ENCODE measurements around the gene RBM15B.

Gene RBM15B

DNA sequence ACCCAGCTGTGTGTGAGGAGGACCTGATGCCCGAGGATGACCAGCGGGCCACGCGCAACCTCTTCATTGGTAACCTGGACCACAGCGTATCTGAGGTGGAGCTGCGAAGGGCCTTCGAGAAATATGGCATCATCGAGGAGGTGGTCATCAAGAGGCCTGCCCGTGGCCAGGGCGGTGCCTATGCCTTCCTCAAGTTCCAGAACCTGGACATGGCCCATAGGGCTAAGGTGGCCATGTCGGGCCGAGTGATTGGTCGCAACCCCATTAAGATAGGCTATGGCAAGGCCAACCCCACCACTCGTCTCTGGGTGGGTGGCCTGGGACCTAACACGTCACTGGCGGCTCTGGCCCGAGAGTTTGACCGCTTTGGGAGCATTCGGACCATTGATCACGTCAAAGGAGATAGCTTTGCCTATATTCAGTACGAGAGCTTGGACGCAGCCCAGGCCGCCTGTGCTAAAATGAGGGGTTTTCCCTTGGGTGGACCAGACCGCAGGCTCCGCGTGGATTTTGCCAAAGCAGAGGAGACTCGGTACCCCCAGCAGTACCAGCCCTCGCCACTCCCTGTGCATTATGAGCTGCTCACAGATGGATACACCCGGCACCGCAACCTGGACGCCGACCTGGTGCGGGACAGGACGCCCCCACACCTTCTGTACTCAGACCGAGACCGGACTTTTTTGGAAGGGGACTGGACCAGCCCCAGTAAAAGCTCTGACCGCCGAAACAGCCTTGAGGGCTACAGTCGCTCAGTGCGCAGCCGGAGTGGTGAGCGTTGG is 1.5 kb downstream of the RBM15B start:
- no peak for DNase-seq

DNA sequence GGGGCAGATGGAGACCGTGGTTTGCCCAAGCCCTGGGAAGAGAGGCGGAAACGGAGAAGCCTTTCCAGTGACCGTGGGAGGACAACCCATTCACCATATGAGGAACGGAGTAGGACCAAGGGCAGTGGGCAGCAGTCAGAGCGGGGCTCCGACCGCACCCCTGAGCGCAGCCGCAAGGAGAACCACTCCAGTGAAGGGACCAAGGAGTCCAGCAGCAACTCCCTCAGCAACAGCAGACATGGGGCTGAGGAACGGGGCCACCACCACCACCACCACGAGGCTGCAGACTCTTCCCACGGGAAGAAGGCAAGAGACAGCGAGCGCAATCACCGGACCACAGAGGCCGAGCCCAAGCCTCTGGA is 2.0 kb downstream of the RBM15B start:
- DNase-seq: no peak

DNA sequence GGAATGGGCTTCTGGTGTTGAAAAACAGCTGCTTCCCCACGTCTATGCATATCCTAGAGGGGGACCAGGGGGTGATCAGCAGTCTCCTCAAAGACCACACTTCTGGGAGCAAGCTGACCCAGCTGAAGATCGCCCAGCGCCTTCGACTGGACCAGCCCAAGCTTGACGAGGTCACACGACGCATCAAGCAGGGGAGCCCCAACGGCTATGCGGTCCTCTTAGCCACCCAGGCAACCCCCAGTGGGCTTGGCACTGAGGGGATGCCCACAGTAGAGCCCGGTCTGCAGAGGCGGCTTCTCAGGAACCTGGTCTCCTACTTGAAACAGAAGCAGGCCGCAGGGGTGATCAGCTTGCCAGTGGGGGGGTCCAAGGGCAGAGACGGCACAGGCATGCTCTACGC is 2.5 kb downstream of the RBM15B start:
- DNase-seq: no peak

DNA sequence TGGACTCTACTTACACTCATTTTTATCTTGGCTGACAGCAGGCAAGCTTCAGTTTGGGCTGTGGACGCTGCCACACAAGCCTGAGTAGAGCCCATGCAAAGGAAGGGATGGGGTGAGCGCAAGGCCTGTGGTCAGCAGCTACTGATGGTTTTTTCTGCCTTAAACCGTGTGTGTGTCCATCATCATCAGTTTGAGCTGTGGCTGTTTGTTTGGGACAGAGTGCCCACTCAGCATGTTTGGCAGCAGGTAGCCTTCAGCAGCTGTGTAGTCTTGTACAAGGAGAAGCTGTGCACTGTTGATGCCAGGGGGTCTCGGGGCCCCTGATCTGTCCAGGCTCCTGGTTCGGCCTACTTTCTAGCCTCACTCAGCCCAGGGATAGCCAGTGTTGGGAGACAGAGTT is 3.5 kb downstream of the RBM15B start:
- DNase-seq: no peak

DNA sequence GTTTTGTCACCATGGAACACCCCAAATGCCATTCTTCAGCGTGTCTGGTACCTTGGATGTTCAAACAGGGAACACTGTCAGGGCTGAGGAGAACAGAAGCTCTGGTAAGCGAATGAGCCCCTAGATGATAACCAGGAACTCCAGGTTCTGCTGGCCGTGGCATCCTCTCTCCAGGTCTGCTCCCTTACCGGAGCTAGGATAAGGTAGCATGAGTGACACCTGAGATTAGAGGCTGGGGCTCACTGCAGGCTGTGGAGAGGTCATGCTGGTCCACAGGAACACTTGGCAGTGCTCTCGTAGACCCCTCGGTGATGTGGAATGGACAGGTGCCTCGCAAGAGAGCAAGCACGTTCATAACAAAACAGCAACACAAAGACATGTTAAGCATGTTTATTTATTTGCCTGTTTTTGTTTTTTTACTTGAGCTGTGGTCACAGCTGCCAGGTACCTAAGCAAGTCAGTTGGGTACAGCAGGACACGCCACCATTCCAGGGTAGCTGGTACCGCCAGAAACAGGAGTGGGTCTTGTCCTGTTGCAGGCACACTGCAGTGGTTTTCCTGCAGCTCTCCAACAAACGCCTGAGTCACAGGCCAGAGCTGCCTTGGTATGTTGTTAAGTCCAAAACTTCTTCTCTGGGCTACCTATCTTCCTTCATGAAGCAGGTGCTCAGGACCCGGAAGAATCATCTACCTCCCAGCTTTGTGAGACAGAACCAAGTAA is 4.6 kb downstream of the RBM15B start:
- DNase-seq: no peak

DNA sequence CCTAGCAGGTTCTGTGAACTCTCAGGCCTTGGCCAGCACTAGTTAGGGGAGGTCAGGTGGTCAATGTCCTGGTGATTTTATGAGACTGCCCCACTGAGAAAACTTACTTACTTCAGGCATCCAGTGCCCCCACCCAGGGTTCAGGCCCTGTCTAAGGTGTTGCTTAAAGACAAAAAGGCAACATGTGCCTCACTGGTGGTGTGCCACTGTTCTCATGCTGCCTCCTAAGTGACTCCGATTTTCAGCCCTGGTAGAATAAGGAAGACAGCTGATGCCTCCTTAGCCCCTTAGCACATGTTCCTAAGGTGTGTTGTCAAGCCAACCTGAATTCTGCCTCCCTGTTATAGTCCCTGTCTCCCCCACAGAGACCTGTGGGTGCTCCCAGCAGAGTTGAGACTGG is 5.3 kb downstream of the RBM15B start:
- DNase-seq: no peak

DNA sequence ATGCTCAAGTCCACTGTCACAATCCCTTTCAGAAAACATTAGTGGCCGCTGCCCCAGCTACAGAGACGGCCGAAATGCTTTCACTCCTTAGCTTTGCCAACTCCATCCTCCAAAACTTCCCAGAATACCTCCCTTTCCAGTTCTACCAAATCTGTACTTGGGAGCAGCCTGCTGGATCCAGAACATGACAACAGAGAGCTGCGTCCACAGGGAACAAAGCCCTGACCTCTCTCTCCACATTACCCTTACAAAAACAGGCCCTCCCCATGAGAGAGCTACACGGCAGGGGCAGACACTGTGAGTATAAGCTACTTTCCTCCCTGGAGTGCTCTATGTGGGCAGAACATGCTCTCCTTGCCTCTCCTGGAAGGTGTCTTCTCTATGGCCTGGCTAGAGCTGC is 6.3 kb downstream of the RBM15B start:
- DNase-seq: no peak

DNA sequence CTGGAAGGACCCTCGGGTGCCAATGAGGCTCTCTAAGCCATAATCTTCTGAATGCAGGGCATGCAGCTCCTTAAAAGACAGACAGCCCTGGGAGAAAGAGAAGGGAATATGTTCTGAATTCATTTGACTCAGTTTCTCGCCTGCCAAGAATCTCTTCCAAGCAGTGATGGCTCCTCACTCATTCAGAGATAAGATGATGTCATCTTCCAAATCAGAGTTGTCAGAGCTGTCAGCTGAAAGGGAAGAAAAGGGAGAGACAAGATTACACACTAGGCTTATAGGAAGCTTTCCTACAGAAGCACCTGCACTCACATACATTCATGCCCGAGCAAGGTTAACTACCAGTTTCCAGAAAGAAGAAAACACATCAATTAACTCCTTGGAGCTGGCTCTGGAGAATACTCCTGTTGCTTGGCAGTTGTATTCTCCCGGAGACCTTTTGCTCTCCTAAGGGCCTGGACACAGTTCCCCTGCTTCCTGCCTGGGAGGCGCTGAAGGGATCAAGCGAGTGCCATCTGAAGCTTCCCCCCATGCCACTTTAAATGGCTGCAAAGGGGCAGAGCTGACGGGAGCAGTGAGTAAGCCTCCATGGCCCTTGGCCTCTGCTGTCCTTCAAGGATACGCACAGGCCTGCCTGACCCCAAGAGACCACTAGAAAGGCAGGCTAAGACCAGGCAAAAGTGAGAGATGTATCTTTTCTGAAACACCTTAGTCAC is 7.7 kb downstream of the RBM15B start:
- no peak for DNase-seq

DNA sequence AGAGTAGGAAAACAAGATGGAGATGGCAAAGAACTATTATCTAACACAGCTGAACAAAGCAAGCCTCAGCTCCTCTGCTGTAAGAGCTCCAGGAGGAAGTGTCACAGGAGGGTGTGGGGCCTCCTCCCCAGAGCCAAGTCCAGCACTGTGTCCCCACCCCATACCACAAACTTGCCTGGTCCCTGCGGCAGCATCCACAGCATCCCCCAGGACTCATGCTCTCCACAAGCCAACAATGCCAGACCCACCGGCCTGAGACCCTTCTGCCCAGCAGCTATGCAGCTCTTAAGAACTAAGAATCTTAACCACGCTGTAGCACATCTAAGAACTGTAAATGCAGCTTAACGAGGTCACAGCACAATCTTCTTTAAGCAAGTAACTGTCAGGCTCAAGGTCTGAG is 9.1 kb downstream of the RBM15B start:
- DNase-seq: no peak

DNA sequence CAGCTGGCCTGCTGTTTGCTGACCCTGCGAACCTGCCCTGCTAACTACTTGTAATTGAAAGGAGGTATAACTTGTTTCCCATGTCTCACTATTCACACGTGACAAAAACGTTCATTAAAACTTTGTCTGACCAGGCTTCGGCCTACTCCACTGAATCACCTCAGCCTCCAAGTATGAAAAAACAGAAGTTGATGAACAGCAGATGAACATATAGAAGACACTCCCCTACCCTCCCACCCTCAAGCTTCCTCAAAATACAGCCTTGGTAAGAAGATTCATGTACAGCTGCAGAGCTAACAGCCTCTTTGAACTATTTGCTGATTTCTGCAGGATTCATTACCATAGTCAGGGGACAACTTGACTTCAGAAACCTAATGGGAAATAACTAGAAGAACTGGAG is 10.7 kb downstream of the RBM15B start:
- no peak for DNase-seq

DNA sequence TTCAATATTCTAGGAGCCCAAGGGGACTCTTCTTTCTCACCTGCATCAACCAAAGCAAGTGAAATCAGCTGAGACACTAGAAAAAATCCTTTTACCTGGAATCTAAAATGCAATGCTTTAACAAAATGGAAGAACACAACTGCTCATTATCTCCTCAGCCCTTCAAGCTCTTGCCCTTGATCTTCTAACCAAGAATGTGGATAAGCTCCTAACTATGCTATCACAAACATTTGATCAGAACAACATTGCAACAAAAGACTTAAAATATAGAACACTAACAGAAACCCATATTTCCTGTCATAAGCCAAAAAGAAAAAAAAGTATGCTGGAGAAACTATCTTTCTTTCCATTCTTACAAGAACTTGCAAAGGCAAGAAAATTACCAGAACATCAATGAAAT is 12.6 kb downstream of the RBM15B start:
- DNase-seq: no peak

DNA sequence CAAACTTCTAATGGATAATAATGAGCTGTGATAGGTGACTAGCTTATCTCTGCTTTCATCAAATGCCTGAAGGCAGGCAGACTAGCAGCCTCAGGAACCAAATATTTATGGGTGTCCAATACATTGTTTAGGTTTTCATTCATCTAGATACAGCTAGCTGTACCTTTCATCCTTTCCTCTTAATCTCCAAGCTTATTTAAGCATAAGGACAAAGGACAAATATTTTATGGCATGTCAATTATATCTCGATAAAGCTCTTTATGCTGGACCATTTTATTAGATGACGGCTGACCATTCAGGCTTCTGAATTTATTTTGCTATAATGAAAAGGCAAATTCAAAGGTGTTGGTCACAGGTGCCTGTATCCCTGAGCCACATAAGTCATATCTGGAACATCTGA is 16.9 kb downstream of the RBM15B start:
- no peak for DNase-seq

DNA sequence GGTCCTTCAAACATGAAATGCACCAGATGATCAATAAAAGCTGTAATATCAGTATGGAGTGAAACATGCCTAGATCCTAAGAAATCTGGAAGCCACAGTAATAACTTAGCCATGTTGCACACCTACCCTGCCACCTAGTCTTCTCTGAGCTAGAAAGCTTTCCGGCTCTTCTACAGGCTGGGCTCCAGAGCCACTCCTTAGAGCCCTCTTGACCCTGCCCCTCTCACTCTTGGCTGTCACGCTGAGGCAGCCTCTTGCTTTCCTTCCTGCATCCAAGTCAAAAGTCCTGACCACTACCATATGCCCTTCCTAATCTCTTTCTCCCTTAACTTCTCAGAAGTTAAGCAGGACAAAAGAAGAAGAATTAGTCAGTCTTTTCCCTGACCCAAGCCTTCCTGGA is 17.7 kb downstream of the RBM15B start:
- no peak for DNase-seq

DNA sequence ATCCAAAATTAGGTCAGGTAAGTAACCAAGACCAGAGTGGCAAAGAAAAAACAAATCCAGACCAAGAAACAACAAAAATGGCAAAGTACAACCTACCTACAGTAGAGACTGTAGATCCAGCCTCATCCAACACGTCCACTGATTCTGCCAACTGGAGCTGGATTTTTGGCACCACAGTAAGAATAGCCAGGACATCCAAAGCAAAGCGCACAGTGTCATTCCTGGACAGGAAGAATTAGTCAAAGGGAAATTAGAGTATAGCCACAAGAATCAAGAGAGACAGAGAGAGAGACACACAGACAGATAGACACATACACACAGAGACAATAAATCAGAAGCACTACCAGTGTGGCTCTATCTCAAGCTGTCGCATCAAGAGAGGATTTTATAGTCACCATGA is 31.1 kb downstream of the RBM15B start:
- no peak for DNase-seq

DNA sequence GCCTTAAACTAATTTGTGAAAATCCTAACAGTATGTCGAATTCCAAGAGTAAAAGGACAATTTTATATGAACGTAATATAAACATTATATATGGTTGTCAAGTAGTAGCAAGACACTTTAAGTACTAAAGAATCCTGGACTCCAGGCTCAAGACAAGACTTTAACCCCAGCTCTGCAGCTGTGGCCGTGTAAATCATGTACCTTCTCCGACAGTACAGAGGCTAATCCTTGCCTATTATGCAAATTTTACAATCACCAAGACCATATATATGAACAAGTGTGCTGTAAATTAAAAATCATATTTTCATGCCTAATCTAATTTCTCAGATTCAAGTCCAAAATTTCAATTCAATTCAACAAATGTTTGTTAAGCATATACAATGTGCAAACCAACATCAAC is 35.8 kb downstream of the RBM15B start:
- DNase-seq: no peak

DNA sequence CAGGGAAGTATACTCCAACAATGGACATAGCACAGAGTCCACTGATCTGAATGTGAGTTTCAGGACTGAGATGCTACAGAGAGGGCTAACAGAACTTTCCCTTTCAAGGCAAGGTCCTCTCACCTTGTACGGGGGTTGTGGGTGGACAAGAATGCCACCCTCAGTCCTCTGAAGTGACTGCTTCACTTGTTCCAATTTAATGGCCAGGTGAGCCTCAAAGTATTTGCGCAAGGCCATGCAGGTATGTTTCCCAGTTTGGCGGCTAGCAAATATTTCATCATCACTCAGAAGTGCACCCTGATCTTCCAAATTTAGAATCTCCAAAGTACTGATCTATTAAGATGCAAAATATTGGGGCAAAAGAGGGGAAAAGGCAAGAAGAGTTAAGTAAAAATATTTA is 38.1 kb downstream of the RBM15B start:
- no peak for DNase-seq

DNA sequence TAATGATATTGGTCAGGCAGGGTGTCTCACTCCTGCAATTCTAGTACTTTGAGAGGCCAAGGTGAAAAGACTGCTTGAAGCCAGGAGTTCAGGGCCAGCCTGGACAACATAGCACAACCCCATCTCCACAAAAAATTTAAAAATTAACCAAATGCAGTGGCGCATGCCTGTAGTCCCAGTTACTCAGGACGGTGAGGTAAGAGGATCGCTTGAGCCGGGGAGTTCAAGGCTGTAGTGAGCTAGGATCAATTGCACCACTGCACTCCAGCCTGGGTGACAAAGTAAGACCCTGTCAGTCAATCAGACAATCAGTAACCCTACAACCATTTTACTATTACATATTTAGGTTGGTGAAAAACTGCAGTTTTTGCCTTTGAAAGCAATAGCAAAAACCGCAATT is 43.0 kb downstream of the RBM15B start:
- DNase-seq: no peak

DNA sequence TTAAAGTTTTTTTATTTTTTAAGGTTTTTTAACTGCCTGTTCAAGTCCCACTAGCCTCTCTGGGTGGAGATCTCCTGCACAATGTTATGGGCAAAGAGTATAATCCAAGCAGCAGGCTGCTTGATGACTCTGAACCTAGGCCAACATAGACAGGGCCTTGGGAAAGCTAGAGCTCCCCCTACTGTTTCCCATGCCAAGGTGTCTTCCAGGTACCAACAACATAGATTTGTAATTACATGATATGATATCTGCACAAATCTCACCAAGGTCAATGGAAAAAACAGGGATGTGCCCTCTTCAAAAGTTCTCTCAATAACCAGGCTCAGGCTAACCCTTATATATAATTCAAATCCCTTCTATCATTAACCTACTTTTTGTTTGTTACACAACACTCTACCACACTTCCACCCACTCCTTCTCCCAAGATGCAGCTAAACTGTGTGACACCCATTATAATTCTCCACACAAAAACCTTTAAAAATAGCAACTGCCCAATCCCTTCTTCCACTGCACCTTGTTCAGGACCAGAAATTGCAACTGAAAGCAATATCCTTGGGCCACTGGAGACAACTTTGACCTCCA is 43.8 kb downstream of the RBM15B start:
- DNase-seq: no peak

DNA sequence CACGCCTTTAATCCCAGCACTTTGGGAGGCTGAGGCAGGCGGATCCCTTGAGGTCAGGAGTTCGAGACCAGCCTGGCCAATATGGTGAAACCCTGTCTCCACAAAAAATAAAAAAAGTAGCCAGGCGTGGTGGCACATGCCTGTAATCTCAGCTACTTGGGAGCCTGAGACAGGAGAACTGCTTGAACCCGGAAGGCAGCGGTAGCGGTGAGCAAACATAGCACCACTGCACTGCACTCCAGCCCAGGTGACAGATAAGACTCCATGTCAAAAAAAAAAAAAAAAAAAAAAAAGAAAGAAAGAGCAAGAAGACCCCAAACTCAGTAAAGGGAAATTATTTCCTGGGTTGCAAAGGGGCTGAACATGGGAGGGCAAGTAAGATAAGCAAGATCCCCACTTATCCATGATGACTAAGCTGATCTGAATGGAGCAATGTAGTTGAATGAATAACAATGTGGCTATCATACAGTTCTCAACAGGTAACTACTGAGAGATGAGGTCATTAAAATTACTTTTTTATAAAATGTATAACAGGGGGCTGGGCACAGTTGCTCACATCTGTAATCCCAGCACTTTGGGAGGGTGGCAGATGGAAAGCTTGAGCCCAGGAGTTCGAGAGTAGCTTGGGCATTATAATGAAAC is 46.0 kb downstream of the RBM15B start:
- DNase-seq: no peak

DNA sequence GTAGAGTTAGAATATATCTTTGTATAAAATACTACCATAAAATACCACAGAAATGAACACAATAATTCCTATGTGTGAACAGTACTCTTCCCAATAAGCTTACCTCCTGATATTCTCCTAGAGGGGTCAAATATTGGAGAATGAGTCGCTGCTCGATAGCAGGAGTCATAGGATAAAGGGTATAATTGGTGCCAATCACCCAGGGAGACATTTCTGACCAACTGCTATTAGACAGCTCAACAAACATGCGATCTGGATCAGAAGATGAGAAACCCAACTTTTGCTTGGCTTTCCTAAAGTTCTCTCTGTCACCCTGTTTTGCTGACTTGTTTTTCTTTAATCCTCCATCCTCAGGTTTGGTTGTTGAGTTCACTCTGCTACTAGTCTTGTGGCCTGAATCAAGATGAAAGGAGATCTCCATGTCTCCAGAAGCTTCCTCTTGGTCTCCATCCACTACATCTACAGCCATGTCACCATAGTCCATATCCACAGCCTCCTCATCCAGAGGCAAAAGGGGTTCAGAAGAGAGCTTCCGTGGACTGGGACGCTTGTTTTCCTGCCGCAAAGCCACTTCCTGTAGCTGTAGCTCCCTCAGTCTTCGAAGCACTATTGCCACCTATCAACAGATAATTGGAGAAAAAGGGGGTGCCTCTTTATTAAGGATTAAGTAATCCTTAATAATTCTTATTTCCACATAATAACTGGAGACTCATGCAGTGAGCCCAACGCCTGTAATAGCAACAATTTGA is 50.4 kb downstream of the RBM15B start:
- DNase-seq: no peak

DNA sequence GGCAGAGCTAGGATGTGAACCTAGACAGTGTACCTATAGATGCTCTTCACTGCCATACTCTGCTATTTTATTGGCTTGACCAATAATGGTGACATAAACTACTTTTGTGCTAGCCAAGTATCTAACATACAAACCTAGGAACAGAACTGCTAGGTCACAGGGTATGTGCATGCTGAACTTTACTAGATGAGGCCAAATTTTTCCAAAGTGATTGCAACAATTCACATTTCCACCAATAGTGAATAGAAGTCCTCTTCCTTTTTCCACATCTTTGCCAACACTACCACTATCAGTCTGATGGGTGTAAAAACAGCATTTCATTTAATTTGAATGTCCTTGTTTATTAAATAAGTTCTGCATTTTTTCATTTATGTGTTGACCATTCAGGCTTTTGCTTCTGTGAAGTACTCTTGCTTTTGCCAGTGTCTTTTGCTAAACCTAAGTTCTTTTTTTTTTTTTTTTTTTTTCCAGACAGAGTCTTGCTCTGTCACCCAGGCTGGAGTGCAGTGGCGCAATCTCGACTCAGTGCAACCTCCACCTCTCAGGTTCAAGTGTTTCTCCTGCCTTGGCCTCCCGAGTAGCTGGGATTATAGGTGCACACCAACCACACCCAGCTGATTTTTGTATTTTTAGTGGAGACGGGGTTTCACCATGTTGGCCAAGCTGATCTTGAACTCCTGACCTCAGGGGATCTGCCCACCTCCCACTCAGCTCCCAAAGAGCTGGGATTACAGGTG is 54.6 kb downstream of the RBM15B start:
- no peak for DNase-seq

Data from NCI-H187 (cell line).